ENCODE results near the gene GPATCH8.

GRCh38 chr17:44360144-44360533, 143.1 kb downstream of the GPATCH8 start:
- TF ChIP-seq EZH2 (IDR thresholded peaks at IDR 0.05; ENCODE audit: low read length, missing control alignments) (no peak), CTCF (conservative IDR thresholded peaks at IDR 0.05 in 1 of 2, IDR thresholded peaks at IDR 0.05 in 1 of 2; ENCODE audit: low read depth in 1 of 2, low read length in 2 of 2) (no peak)

Data from fibroblast of lung (primary cell).